HG03045 (cell line): ENCODE results near the gene TRIM8.

Source experiments
- ATAC-seq: cut with Tn5 transposase; IDR thresholded peaks from one replicate; pipeline ENCODE4 v1.9.1; 2021; ENCODE audit warnings: mild to moderate bottlenecking, moderate library complexity; ENCODE audit not compliant: unreplicated experiment

Gene TRIM8

GRCh38 chr10:102668326-102669107 is 24.2 kb downstream of the TRIM8 start:
- no peak for ATAC-seq

DNA sequence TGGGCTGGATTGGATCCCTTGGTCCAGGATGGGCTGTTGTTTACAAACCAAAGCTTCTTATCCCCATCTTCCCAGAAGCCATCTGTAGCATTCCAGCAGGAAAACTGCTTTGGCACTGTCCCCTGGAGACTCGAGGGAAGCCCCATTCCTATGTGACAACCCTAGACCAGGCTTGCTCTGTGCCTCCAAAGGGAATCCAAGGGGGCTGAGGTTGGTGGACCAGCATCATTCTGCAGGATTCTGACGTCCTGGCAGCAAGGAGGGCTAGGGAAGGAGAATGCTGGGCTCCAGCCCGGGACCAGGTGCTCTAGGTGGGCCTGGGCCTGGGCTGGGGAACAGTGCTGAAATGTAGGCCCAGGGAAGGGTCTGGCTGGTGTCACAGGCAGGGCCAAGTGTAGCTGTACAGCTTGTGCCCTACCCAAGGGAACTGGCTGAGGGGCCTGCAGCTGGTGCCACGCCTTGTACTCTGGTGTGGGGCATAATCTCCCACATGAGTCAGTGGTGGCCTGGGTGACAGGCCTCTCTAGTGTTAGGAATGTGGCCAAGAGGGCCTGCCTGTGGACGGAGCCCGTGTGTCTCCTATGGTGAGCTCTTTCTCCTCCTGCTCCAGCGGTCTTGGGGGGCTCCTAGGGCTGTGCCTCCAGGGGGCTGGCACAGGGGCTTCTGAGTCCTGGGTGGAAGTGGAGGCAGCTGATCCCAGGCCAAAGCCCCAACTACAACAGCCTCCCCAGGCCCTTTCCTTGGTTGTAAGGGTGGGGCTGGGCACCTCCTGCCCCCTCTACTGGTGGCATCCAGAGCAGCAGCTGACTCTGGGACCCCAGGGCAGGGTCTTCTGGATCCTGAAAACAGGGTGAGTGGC is 25.2 kb downstream of the TRIM8 start:
- ATAC-seq = no peak

DNA sequence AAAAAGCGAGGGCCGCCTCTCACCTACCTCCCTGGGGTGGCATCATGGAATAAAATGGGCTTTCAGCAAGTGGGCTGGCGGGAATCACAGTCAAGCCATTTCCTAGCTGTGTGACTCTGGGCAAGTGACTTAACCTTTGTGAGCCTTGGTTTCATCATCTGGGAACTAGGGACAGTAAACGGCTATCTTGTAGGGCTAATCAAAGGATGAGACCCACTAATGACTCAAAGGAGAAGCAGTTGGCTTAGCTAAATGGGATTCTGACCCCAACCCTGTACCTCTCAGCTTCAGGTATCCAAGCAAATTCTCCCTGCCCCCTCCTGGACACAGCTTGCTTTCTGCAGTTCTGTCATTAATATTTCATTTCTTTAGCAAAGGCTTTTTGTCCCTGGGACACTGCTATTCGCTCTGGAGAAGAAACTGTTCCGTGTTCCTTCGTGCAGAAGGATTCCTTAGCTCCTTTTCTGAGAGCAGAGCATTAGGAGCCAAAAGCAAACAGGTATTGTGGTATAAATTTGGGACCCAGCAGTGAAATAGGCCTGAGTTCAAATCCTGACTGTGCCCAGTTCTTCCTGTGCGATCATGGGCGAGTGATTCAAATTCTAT is 25.9 kb downstream of the TRIM8 start:
- no peak for ATAC-seq

DNA sequence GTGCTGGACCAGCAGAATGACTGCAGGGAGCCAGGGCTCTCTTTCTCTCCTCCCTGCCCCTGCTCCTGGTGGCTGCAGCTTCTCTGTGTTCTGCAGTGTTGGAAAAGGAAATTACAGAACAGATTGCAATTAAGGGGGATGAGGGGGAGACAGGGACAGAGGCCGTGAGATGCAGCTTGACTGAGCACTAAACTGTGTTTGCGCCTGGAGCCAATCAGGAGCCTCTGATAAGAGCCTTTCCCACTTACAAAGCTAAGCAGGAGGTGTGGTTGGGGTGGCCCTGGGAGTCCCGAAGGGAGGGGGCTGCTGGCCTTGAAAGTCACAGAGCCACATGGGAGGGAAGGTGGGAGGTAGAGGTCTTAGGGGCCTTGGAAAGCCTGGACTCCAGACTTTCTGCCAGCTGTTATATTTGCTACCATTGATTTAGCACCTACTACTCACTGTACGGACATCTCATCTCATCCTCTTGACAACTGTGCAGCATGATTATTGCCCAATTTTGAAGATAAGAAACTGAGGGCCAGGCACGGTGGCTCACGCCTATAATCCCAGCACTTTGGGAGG is 26.7 kb downstream of the TRIM8 start:
- no peak for ATAC-seq

- no peak for ATAC-seq
Observed at GRCh38 chr10:102673236-102673818, 29.0 kb downstream of the TRIM8 start.

DNA sequence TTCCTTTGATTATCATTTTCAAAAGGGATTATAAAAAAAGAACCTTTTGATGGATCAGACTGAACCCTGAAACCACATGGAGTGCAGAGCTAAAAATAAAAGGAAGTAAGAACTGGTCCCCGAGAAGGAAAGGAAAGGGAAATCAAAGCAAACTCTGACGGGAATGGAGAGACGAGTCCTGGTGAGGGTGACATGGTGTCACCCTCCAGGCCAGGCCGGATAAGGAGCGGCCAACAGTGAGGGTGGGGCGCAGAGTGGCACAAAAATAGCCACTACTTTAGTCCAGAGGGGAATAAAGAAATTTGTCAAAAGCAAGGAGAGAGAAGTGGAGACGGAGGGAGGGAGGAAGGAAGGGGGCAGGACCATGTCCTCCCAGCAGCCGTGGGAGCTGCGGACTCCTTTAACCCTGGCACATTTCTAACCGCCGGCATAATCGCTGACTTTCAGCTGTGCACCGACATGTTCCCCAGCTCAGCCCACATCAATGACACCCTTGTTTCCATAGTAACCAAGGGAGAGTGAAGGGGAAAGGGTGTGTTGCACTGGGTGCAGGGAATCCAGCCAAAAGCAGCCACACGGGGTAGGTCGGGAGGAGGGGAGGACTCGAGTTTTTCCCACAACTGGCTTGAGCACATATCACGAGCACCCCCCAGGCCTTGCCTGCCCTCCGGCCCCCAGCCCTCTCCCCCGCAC is 29.7 kb downstream of the TRIM8 start:
- no peak for ATAC-seq

DNA sequence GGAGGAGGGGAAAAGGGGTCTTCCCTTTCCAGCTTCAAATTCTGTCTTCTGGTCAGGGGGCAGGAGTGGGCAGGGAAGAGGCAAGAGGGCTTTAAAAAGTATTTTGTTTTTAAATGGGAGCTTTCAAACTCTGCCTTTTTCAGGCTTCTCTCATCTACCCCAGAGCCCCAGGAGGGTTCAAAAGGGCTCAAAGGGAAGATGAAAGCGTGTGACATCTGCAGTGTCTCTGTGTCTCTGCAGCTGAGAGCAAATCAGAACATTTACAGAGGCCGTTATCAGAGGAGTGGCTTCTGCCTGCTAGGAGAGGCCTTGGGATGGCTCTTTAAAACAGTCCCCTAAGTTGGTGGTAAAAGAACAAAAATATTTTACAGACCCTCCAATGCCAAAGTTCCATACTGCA is 30.3 kb downstream of the TRIM8 start:
- no peak for ATAC-seq

DNA sequence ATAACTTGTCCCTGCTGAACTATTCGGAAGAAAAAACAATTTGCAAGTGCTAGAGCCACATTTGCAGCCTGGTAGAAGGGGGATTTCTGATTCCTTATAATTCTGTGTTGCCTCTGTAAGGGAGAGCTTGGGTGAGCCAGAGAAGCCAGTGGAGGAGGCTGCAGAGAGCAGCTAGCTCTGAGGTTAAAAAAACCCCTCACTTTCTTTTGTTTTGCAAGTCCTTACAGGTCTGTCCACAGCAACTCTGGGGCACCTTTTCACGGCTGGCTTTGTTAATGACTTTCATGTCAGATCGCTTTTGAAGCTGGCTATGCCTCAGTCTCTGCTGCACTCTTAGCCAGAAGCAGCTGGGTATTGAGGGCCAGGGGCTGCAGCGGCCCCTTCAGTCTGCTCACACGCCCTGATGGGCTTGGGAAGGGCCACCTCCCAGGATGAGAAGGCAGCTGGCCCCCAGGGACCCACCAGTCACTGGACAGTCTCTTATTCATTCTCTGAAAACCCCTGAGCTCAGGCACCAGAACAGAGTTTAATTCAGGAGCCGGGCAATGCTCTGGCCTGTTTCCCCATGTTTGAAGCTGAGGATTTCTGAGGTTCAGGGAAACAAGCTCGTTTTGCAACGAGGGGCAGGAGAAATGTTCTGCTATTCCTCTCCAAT is 30.9 kb downstream of the TRIM8 start:
- ATAC-seq = no peak

GRCh38 chr10:102675666-102676533 is 31.6 kb downstream of the TRIM8 start:
- no peak for ATAC-seq

- ATAC-seq = no peak
Observed at GRCh38 chr10:102676534-102677315, 32.4 kb downstream of the TRIM8 start.

DNA sequence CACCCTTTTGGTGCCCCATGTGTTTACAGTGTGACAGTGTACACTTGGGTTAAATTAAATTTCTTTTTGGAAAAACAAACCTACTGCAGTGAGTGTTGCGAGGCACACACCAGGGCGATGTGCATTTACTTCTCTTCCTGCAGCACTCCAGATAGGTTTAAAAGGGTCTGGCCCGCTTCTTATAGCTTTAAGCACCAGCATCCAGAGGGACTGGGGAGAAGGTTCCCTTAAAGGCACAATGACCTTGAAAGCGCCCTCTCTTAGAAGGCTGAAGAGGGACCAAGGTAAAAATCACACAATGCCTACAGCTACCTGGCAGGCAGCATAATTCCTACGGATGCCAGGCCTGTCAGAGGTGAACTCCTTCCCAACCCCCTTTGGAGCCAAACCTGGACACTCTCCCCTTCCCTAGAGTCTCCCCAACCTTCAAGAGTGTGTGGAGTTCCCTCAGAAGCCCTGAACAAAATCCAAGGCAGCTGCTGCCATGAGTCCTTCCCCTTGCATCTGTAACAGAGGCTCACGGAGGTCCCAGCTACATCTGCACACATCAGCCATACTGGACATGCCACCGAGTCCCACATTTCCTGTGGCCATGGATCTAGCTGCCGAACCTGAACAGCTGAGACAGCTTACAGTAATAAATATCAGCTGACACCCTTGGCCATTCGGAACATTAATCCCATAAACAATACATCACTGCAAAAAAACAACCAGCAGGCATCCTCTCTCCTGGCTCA is 33.2 kb downstream of the TRIM8 start:
- ATAC-seq = no peak

GRCh38 chr10:102678068-102678400 is 33.8 kb downstream of the TRIM8 start:
- ATAC-seq = no peak

- ATAC-seq = no peak
Observed at GRCh38 chr10:102678842-102679289, 34.6 kb downstream of the TRIM8 start.

DNA sequence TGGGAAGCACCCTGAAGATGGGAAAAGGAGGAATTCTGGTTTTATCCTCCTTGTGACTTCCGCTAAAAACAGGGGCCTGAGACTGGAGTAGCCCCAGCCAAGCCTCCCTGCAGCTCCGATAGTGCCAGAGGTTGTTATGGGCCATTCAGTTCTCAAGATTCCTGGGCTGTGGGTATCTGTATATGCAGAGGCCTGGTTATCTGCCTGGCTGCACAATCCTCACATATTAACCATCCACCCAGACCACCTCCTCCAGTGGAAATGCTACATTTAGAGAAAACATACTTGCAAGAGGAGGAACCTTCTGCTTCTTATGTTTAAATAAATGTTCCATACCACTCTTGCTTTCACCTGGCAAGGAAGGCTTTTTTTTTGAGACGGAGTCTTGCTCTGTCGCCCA is 35.3 kb downstream of the TRIM8 start:
- ATAC-seq = no peak

DNA sequence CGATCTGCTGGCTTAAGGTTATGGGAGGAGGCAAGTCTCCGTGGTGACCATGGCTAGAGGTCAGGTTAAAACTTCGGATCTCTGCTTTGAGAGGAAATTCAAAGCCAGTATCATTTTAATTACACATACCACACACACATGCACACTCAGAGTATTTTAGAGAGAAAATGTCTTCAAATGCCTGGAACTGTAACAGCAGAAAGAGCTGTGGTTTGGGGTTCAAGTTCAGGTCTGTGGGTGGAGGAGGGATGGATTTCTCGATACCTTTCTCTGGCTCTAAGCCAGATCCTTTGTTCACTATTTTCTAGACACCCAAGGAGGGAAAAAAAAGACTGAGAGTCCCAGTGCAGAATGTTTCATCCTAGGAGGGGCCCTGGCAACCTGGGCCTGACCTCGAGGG is 37.4 kb downstream of the TRIM8 start:
- no peak for ATAC-seq

GRCh38 chr10:102682416-102682815 is 38.1 kb downstream of the TRIM8 start:
- ATAC-seq = no peak

DNA sequence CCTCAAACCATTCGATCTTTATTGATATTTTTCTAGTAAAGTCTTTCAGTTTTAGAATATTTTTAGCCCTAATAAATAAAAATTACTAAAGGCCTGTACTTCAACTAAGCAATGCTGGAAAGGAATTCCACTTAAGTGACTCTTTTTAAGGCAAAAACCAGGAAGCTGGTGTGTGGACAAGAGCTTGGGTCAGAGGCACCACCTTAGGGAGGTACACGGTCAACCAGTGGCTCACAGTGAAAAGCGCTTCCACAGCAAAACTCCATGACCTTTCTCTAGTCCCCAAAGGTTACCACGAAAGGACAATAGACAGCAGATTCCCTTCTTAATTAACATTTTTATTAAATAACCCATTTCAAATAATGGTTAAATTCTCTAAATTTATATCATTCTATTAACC is 38.7 kb downstream of the TRIM8 start:
- no peak for ATAC-seq

- no peak for ATAC-seq
Observed at GRCh38 chr10:102683736-102684135, 39.5 kb downstream of the TRIM8 start.
